LNCAP (cell line): ENCODE results near the gene H2AZ1.

ENCODE experiments used
- CTCF ChIP-seq: fragments of 450-650 bp; IDR thresholded peaks from 2 replicates; pipeline ENCODE4 v1.5.1; 2017; ENCODE audit warnings: mild to moderate bottlenecking

H2AZ1 gene

GRCh38 chr4:99950913-99951254 is 809 bp upstream of the H2AZ1 start:
- TF ChIP-seq CTCF = no peak

GRCh38 chr4:99949034-99949998 is 759 bp downstream of the H2AZ1 start:
- peak; percentile 73 for TF ChIP-seq CTCF

GRCh38 chr4:99947608-99948007 is 2.5 kb downstream of the H2AZ1 start:
- TF ChIP-seq CTCF = no peak

- TF ChIP-seq CTCF = no peak
Measured at GRCh38 chr4:99947190-99947578, 2.9 kb downstream of the H2AZ1 start.

GRCh38 chr4:99946356-99947189 is 3.5 kb downstream of the H2AZ1 start, which contains the start of gene DNAJB14:
DNAJB14 (minus strand) TSS chr4:99946618; CDS start chr4:99946571, 47 bp downstream.
- no peak for TF ChIP-seq CTCF

- no peak for TF ChIP-seq CTCF
Measured at GRCh38 chr4:99945718-99946355, 4.2 kb downstream of the H2AZ1 start.

- TF ChIP-seq CTCF = no peak
Measured at GRCh38 chr4:99943904-99944437, 6.1 kb downstream of the H2AZ1 start.
